HUES48 (cell line): ENCODE data around the gene TRMO.

Experiments
- H3K27ac ChIP-seq: one replicate; pipeline ENCODE4 v1.7.0; 2013; ENCODE audit warnings: low read depth, low read length, inconsistent platforms
- H3K27me3 ChIP-seq: 2 replicates; pipeline ENCODE4 v1.6.1; 2013; ENCODE audit warnings: mild to moderate bottlenecking, low read length; ENCODE audit not compliant: control insufficient read depth, insufficient read depth
- H3K36me3 ChIP-seq: 2 replicates; pipeline ENCODE4 v1.6.1; 2013; ENCODE audit warnings: low read length; ENCODE audit not compliant: control insufficient read depth, insufficient read depth
- H3K4me1 ChIP-seq: 2 replicates; pipeline ENCODE4 v1.6.1; 2013; ENCODE audit warnings: mild to moderate bottlenecking, low read length; ENCODE audit not compliant: control insufficient read depth, insufficient read depth
- H3K4me3 ChIP-seq: 2 replicates; pipeline ENCODE4 v1.5.1; 2013; ENCODE audit warnings: mild to moderate bottlenecking, low read depth, low read length
- H3K9ac ChIP-seq: 2 replicates; pipeline ENCODE4 v1.6.1; 2013; ENCODE audit warnings: mild to moderate bottlenecking, low read depth, low read length, moderate library complexity
- H3K9me3 ChIP-seq: 2 replicates; pipeline ENCODE4 v1.6.1; 2013; ENCODE audit warnings: low read length; ENCODE audit not compliant: control insufficient read depth, insufficient read depth

The TRMO gene

GRCh38 chr9:97903177-97903576 is 19.1 kb downstream of the TRMO start:
- Histone ChIP-seq H3K36me3 (no peaks in the 10 kb centered on the region), H3K4me1 (no peaks in the 10 kb centered on the region), H3K9ac (no peak overlapping the region), H3K9me3 (no peaks in the 10 kb centered on the region), H3K27me3 (no peaks in the 10 kb centered on the region), H3K27ac (no peak overlapping the region), H3K4me3 (no peak overlapping the region)

- Histone ChIP-seq H3K9me3 (no peaks in the 10 kb centered on the region), H3K4me3 (no peak overlapping the region), H3K27me3 (no peaks in the 10 kb centered on the region), H3K9ac (no peak overlapping the region), H3K36me3 (no peaks in the 10 kb centered on the region), H3K4me1 (no peaks in the 10 kb centered on the region), H3K27ac (no peak overlapping the region)
These were observed 21.3 kb downstream of the TRMO start for GRCh38 chr9:97900738-97901565.

GRCh38 chr9:97900103-97900737 is 22.1 kb downstream of the TRMO start:
- Histone ChIP-seq H3K27ac (no peak overlapping the region), H3K4me1 (no peaks in the 10 kb centered on the region), H3K4me3 (no peak overlapping the region), H3K27me3 (no peaks in the 10 kb centered on the region), H3K9ac (no peak overlapping the region), H3K36me3 (no peaks in the 10 kb centered on the region), H3K9me3 (no peaks in the 10 kb centered on the region)

GRCh38 chr9:97895695-97896332 is 26.5 kb downstream of the TRMO start:
- H3K9me3 ChIP-seq, result no peaks in the 10 kb centered on the region
- no peaks in the 10 kb centered on the region for H3K36me3 ChIP-seq
- no peaks in the 10 kb centered on the region; the same call in 1 of the 2 replicates for H3K27me3 ChIP-seq
- no peak overlapping the region for H3K9ac ChIP-seq
- no peak overlapping the region for H3K27ac ChIP-seq
- no peak overlapping the region for H3K4me3 ChIP-seq
- H3K4me1 ChIP-seq, result no peaks in the 10 kb centered on the region

GRCh38 chr9:97895211-97895610 is 27.1 kb downstream of the TRMO start:
- H3K9me3 ChIP-seq, result no peaks in the 10 kb centered on the region
- no peak overlapping the region for H3K27ac ChIP-seq
- no peak overlapping the region for H3K9ac ChIP-seq
- H3K4me3 ChIP-seq, result no peak overlapping the region
- H3K36me3 ChIP-seq, result no peaks in the 10 kb centered on the region
- H3K27me3 ChIP-seq, result no peaks in the 10 kb centered on the region; the same call in 1 of the 2 replicates
- peaks cover 3% of the 10 kb centered on the region for H3K4me1 ChIP-seq

- no peak overlapping the region for H3K9ac ChIP-seq
- H3K27me3 ChIP-seq, result no peaks in the 10 kb centered on the region; the same call in 1 of the 2 replicates
- H3K4me3 ChIP-seq, result no peak overlapping the region
These were observed 29.9 kb downstream of the TRMO start for GRCh38 chr9:97892421-97892820.

GRCh38 chr9:97891736-97892135 is 30.6 kb downstream of the TRMO start:
- Histone ChIP-seq H3K36me3 (no peaks in the 10 kb centered on the region), H3K9me3 (no peaks in the 10 kb centered on the region), H3K4me1 (peaks cover 9% of the 10 kb centered on the region), H3K27ac (no peak overlapping the region), H3K4me3 (no peak overlapping the region), H3K27me3 (no peaks in the 10 kb centered on the region; the same call in 1 of the 2 replicates), H3K9ac (no peak overlapping the region)

More at GRCh38 chr9:97892421-97892820, 29.9 kb downstream of the TRMO start:
- Histone ChIP-seq H3K27ac (no peak overlapping the region), H3K4me1 (peaks cover 9% of the 10 kb centered on the region), H3K36me3 (no peaks in the 10 kb centered on the region), H3K9me3 (no peaks in the 10 kb centered on the region)

- no peaks in the 10 kb centered on the region for H3K9me3 ChIP-seq
- no peak overlapping the region for H3K9ac ChIP-seq
- no peak overlapping the region for H3K4me3 ChIP-seq
- H3K4me1 ChIP-seq, result peaks cover 9% of the 10 kb centered on the region
- peak overlapping the region; percentile 74 for H3K27ac ChIP-seq
- no peaks in the 10 kb centered on the region; the same call in 1 of the 2 replicates for H3K27me3 ChIP-seq
- no peaks in the 10 kb centered on the region for H3K36me3 ChIP-seq
These were observed 32.1 kb downstream of the TRMO start for GRCh38 chr9:97889941-97890887.

GRCh38 chr9:97880336-97880735 is 42.0 kb downstream of the TRMO start:
- no peaks in the 10 kb centered on the region for H3K27me3 ChIP-seq
- H3K27ac ChIP-seq, result no peak overlapping the region
- no peak overlapping the region for H3K9ac ChIP-seq
- H3K36me3 ChIP-seq, result no peaks in the 10 kb centered on the region
- H3K4me3 ChIP-seq, result no peak overlapping the region
- no peaks in the 10 kb centered on the region for H3K4me1 ChIP-seq
- no peaks in the 10 kb centered on the region for H3K9me3 ChIP-seq

- no peak overlapping the region for H3K9ac ChIP-seq
- no peak overlapping the region for H3K4me3 ChIP-seq
- peaks cover 5% of the 10 kb centered on the region; the same call in 1 of the 2 replicates for H3K4me1 ChIP-seq
- H3K36me3 ChIP-seq, result no peaks in the 10 kb centered on the region
- H3K27me3 ChIP-seq, result no peaks in the 10 kb centered on the region
- H3K27ac ChIP-seq, result no peak overlapping the region
- H3K9me3 ChIP-seq, result no peaks in the 10 kb centered on the region
These were observed 46.2 kb downstream of the TRMO start for GRCh38 chr9:97876061-97876460.
